ENCODE measurements around the gene ZC3HAV1L.
"Not testable (repeated sequence)": the region's sequence is repeated elsewhere in the genome, so short reads cannot be mapped to it uniquely, and the experiment has no call there.

ZC3HAV1L gene

GRCh38 chr7:139051655-139052054 is 15.8 kb upstream of the ZC3HAV1L start:
- no peak for DNase-seq

DNA sequence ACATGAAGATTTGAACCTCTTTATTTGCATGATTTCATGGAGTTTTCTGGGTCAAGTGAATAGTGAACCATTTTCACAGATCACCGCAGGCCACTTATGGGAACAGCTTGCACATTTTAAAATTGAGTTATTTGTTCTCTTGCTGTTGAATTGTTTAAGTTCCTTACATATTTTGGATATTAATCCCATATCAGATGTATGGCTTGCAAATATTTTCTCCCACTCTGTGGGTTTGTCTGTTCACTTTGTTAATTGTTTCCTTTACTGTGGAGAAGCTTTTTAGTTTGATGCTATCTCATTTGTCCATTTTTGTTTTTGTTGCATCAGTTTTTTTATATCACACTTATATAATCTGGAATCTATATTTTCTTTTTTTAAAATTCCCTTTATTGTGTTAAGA is 14.1 kb upstream of the ZC3HAV1L start:
- no peak for DNase-seq

DNA sequence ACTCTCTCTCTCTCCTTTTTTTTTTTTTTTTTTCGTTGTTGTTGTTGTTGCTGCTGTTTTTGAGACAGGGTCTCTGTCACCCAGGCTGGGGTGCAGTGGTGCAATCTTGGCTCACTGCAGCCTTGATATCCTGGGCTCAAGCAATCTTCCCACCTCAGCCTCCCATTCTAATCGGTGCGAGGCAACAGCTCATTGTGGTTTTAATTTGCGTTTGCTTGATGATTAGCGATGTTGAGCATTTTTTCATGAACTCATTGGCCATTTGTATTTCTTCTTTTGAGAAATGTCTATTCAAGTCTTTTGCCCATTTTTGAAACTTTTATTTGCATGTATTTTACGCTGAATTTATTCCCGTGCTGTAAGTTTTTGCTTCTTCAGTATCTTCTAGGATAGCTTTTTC is 13.3 kb upstream of the ZC3HAV1L start:
- DNase-seq = no peak

GRCh38 chr7:139047970-139048369 is 12.1 kb upstream of the ZC3HAV1L start:
- no peak for DNase-seq

GRCh38 chr7:139046143-139046542 is 10.3 kb upstream of the ZC3HAV1L start:
- DNase-seq = no peak

GRCh38 chr7:139044813-139045794 is 9.3 kb upstream of the ZC3HAV1L start:
- no peak for DNase-seq

GRCh38 chr7:139043823-139044812 is 8.3 kb upstream of the ZC3HAV1L start:
- no peak for DNase-seq

GRCh38 chr7:139041378-139042085 is 5.7 kb upstream of the ZC3HAV1L start:
- no peak for DNase-seq

GRCh38 chr7:139038691-139039090 is 2.8 kb upstream of the ZC3HAV1L start:
- no peak for DNase-seq

- no peak for DNase-seq
These were observed 1.1 kb upstream of the ZC3HAV1L start for GRCh38 chr7:139036901-139037300.

DNA sequence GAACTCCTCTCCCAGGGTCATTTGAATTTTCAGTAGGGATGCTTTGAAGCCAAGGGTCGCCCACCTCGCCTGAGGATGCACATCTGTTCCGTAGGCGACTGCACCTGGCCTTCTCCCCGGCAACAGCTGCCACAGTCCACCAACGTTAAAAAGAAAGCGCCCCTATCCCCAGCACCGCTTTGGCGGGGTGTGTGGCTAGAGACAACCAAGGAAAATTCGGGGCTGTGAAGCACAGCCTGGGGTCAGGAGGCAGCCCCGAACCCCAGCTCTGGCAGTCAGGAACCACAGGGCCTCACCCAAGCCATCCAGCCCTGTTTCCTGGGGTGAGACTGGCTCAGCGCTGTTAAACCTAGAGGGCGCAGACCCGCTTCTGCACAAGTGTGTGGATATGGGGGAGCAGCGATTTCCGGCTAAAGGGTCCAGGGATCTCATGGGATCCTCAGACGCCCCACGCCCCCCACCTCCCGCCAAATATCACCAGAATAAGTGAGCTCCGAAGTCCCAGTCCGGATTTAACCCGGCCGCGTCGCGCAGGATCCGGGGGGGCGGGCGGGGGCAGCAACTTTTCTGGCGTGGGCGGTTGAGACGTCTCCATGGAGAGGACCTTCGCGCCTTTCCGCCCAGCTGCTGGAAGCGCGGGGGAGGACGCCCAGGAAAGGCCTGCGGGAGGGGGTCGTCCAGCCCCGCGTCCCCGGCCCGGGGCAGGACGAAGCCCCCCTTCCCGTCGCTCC is 822 bp downstream of the ZC3HAV1L start:
- peak; percentile 42 for DNase-seq

GRCh38 chr7:139034336-139034735 is 1.5 kb downstream of the ZC3HAV1L start:
- no peak for DNase-seq

DNA sequence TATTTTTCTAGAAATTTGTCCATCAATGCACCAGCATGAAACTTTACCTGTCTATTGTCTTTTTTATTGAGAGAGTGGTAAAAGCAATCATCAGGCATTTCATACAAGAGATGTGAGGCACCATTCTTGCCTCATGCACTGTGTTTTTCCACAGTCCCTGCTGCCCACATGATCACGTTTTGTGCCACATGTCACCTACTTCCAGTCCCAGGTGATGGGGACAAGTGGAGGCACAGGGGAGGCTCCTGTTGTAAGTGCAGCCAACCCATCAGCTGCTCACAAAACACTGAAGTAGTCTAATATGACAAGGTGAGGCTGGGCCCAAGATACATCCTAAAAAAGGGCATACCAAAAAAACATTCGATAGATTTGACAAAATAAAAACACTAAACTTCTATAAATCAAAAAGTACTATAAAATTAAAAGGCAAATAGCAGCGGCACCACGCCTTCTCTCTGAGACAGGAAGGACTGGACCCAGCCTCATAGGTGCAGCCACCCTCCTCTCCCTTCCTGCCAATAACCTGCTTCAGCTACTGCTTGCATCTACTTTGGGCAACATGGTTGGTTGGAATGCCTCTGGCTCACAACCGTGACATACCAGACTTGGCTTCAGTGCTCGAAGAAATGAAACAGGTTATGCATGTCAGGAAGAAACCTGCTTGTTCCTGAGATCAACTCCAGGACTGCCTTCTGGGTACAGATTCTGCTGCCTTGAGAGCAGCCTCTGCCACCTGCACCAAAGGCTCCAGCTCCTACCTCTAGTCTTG is 2.3 kb downstream of the ZC3HAV1L start:
- DNase-seq = no peak

DNA sequence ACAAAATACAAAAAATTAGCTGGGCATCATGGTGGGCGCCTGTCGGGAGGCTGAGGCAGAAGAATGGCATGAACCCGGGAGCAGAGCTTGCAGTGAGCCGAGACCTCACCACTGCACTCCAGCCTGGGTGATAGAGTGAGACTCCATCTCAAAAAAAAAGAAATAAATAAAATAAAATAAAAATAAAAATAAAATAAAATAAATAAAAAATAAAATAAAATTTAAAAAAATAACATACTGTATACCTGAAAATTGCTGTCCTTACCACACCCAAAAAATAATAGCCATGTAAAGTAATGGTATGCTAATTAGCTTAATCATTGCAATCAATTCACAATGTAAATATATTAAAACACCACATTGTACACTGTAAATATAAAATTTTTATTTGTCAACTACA is 3.4 kb downstream of the ZC3HAV1L start:
- no peak for DNase-seq

DNA sequence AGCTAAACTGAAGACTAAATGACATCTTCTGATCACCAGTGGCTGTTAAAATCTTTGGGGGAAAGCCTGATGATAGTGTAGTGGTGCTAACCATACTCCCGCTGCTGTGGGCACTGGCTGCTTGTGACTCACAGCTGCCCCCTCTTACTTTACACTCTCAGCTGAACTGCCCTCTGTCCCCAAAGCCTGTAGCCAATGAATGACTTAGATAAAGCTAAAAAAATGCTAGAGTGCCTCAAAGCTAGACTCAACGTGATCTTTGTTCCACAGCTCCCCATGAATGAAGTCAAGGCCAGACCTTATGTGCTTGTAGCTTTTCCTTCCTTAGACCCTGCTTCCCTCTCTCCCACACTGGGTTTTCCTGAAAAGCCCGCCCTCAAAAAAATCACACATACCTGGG is 6.5 kb downstream of the ZC3HAV1L start:
- DNase-seq = no peak

DNA sequence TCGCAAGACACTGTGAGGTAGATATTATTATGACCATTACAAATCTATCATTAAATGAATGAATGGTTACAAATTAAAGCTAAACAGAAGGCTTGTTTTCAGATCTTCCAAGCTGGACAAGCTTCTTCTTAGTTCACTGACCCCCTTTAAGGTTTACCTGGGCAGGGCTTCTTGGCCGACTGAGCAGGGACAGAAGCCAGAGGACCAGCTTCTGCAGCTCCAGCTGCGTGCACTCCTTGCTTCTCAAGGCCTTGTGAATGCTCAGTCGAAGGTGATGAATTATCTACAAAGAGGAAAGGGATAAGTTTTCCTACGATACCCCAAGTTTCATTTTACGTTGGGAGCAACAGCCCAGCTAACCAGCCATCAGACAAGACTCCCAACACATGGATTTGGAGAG is 9.3 kb downstream of the ZC3HAV1L start:
- DNase-seq = no peak

- not testable (repeated sequence) for DNase-seq
These were observed 10.0 kb downstream of the ZC3HAV1L start for GRCh38 chr7:139025861-139026260.

- no peak for DNase-seq
These were observed 12.8 kb downstream of the ZC3HAV1L start for GRCh38 chr7:139023076-139023475.

DNA sequence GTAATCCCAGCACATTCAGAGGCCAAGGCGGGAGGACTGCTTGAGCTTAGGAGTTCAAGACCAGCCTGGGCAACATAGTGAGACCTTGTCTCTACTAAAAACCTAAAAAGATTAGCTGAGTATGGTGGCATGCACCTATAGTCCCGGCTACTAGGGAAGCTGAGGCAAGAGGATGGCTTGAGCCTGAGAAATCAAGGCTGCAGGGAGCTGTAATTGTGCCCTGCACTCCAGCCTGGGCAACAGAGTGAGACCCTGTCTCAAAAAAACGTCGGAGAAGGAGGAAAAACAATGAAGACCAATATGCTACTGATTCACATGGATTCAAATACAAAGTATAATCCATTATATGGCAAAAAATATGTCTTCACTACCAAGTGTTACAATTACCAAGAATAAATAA is 13.6 kb downstream of the ZC3HAV1L start:
- DNase-seq = no peak

DNA sequence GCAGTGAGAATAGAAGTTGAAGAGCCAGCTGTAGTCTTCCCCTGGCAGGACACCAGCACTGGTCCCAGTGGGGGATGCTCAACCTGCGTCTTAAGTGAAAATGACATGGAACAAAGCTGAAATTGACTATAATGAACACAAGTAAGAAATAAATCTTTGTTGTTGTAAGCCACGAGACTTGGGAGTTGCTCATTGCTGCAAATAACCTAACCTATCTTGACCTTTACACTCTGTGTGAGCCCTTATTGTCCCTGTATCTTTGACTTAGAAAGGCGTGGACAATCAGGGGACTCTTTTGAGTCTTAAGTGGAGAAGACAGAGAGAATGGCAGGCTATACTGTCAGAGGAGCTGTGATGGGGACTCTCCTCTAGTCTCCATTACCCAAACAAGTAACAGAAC is 16.9 kb downstream of the ZC3HAV1L start:
- no peak for DNase-seq

DNA sequence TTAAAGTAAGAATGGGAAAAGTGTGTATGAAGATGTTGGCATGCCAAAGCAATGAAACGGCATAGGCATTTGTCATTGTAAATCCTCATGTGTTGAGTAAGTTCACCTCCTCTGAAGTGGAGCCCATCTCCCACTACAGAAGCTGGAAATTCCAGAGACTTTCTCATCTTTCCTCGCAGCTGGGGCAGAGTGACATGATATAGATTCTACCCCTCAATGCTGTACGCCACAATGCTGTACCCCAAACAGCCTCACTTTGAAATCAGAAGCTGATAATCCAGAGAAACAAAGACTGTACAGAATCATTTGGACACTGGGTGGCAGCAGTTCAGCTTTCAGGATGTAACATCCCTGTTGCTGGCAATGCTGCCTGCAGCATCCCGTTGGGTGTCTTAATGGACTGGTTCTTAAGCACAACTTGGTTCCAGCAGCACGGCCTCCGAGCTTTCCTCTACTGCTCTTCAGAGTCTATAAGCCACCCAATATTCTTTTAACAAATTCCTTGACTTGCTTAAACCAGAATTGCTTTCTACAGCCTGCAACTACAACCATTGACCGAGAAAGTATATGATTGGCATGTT is 18.8 kb downstream of the ZC3HAV1L start:
- peak; percentile 76 for DNase-seq

All from NCI-H1092 (cell line).